ENCODE data around the gene ARHGAP21. TPM values are rescaled to one million over a fixed set of nuclear protein-coding genes. Genes with fewer than 3 reads are reported as not detected.
"Not testable (repeated sequence)": the region's sequence is repeated elsewhere in the genome, so short reads cannot be mapped to it uniquely, and the experiment has no call there.

Gene ARHGAP21
- total RNA-seq, 4 donors from 2014 or later: 15.3 to 59.1 (median 37.1) TPM

DNA sequence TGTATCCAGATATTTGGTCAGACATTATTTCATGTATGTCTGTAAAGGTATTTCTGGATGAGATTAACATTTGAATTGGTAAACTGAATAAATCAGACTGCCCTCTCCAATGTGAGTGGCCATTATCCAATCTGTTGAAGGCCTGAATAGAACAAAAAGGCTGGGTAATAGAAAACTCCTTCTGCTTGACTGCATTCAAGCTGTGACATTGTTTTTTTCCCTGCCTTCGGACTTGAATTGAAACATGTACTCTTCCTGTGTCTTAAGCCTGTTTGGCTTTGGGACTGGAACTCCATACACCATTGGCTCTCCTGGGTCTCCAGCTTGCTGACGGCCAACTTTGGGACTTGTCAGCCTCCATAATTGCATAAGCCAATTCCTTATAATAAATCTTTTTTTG, 36.0 kb upstream of the ARHGAP21 start:
- TF ChIP-seq POLR2A (IDR thresholded peaks at IDR 0.05) (no peak), CTCF (IDR thresholded peaks at IDR 0.05) (no peak)
- H3K27ac ChIP-seq: no peak overlapping the region
- no peaks in the 10 kb centered on the region for H3K27me3 ChIP-seq
- no peaks in the 10 kb centered on the region for H3K9me3 ChIP-seq
- no peak overlapping the region for H3K4me3 ChIP-seq
- 84 to 85% methylated on average over 2 of the region's 2 CpGs for WGBS, 2 donors
- intact Hi-C loops (cut with DNase I): no loop called here
- H3K4me1 ChIP-seq: no peaks in the 10 kb centered on the region
- no peak for DNase-seq
- no peaks in the 10 kb centered on the region for H3K36me3 ChIP-seq

DNA sequence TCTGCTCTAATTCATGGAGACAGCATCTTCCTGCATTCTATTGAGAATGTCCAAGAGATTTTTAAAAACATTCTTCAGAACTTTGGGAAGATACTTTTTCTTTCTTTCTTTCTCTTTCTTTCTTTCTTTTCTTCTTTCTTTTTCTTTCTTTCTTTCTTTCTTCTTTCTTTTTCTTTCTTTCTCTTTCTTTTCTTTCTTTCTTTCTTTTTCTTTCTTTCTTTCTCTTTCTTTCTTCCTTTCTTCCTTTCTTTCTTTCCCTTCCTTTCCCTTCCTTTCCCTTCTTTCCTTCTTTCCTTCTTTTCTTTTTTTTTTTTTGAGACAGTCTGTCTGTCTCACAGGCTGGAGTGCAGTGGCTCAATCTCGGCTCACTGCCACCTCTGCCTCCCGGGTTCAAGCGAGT, 34.6 kb upstream of the ARHGAP21 start:
- H3K36me3 ChIP-seq; intact Hi-C loops (cut with DNase I); H3K4me3 ChIP-seq; H3K27ac ChIP-seq; H3K4me1 ChIP-seq; H3K9me3 ChIP-seq; DNase-seq; H3K27me3 ChIP-seq: not testable (repeated sequence)
- 100% methylated on average over 3 of the region's 3 CpGs; no CpG with 5 or more reads in 1 of the 2 donors for WGBS, 2 donors

GRCh38 chr10:24756283-24756682, 32.6 kb upstream of the ARHGAP21 start:
- Histone ChIP-seq H3K27me3 (no peaks in the 10 kb centered on the region), H3K27ac (no peak overlapping the region), H3K4me1 (no peaks in the 10 kb centered on the region), H3K4me3 (no peak overlapping the region), H3K36me3 (no peaks in the 10 kb centered on the region), H3K9me3 (no peaks in the 10 kb centered on the region)
- WGBS, 2 donors: 63 to 100% methylated on average over 1 of the region's 1 CpG
- TF ChIP-seq POLR2A (IDR thresholded peaks at IDR 0.05) (no peak), CTCF (IDR thresholded peaks at IDR 0.05) (no peak)
- DNase-seq: no peak
- intact Hi-C loops (cut with DNase I): no loop called here

DNA sequence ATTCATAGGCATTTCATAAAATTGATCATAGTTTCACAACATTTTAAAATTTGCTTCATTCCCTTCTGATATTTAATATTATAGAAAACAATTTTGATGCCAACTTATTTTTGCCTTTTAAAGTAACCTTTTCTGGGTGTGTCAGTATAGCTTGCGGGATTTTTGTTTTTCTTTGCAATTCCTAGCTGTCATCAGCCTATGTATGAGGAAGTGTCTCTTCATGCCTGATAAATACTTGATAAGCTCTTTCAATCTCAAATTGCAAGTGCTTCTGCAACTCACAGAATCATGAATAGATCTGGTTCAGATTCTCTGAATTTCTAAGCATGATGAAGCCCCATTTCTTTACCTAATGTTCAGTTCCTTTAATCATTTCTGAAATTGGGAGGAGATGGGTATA, 28.0 kb upstream of the ARHGAP21 start:
- H3K4me3 ChIP-seq: no peak overlapping the region
- no peaks in the 10 kb centered on the region for H3K36me3 ChIP-seq
- H3K9me3 ChIP-seq: no peaks in the 10 kb centered on the region
- no peak for DNase-seq
- WGBS, 2 donors: 40 to 50% methylated on average over 1 of the region's 1 CpG
- no peak overlapping the region for H3K27ac ChIP-seq
- TF ChIP-seq CTCF (IDR thresholded peaks at IDR 0.05): no peak
- no peak for TF ChIP-seq POLR2A (IDR thresholded peaks at IDR 0.05)
- intact Hi-C loops (cut with DNase I): no loop called here
- no peaks in the 10 kb centered on the region for H3K4me1 ChIP-seq
- no peaks in the 10 kb centered on the region for H3K27me3 ChIP-seq

DNA sequence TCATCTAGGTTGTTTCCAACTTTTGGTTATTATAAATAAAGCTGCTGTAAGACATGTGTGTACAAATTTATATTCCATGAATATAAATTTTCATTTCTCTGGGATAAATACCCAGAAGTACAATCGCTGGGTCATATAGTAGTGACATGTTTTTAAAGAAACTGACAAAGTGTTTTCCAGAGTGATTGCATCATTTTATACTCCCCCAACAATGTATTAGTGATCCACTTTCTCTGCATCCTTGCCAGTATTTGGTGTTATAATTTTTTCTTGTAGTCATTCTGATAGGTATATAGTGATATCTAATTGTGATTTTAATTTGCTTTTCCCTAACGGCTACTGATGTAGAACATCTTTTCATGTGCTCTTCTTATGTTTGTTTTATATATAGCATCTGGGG, 27.0 kb upstream of the ARHGAP21 start:
- Histone ChIP-seq H3K9me3 (no peaks in the 10 kb centered on the region), H3K27ac (no peak overlapping the region), H3K36me3 (no peaks in the 10 kb centered on the region), H3K27me3 (no peaks in the 10 kb centered on the region), H3K4me3 (no peak overlapping the region), H3K4me1 (no peaks in the 10 kb centered on the region)
- intact Hi-C loops (cut with DNase I): no loop called here
- WGBS, 2 donors: 71 to 84% methylated on average over 2 of the region's 2 CpGs
- TF ChIP-seq POLR2A (IDR thresholded peaks at IDR 0.05): no peak
- no peak for TF ChIP-seq CTCF (IDR thresholded peaks at IDR 0.05)
- no peak for DNase-seq

DNA sequence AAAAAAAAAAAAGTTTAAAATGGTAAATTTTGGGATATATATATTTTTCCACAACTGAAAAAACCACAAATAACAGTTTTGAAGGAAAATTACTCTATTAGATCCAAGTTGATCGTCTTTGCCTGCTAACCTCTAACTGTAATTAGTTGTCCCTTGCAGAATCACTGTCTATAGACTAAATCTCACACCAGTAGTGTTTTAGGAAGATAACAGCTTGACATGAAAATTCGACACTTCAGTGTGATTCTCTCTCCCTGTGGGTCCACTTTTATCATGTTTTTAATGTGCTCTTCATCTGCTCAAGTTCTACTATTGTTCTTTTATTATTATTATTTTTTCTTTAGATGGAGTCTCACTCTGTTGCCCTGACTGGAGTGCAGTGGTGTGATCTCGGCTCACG, 24.5 kb upstream of the ARHGAP21 start:
- H3K9me3 ChIP-seq: no peaks in the 10 kb centered on the region
- H3K36me3 ChIP-seq: no peaks in the 10 kb centered on the region
- 70 to 90% methylated on average over 4 of the region's 4 CpGs for WGBS, 2 donors
- no peak for DNase-seq
- no peak overlapping the region for H3K4me3 ChIP-seq
- peaks cover 0 to 4% (median 0%) of the 10 kb centered on the region in 3 donors for H3K4me1 ChIP-seq
- H3K27ac ChIP-seq: no peak overlapping the region
- intact Hi-C loops (cut with DNase I): no loop called here
- TF ChIP-seq CTCF (IDR thresholded peaks at IDR 0.05) (no peak), POLR2A (IDR thresholded peaks at IDR 0.05) (no peak)
- no peaks in the 10 kb centered on the region for H3K27me3 ChIP-seq

Data from esophagus squamous epithelium (tissue), 5 donors.